GM19025 (cell line): ENCODE results near the gene ANKRD29.

Experiments used
- ATAC-seq: cut with Tn5 transposase; IDR thresholded peaks from one replicate; pipeline ENCODE4 v1.9.1; 2021; ENCODE audit warnings: mild to moderate bottlenecking, low read depth, moderate library complexity; ENCODE audit not compliant: unreplicated experiment

Gene ANKRD29

GRCh38 chr18:23684515-23685197 lies 21.9 kb upstream of the ANKRD29 start:
- no peak for ATAC-seq

GRCh38 chr18:23683671-23684070 lies 21.0 kb upstream of the ANKRD29 start:
- ATAC-seq, result no peak

GRCh38 chr18:23683155-23683554 lies 20.4 kb upstream of the ANKRD29 start:
- ATAC-seq, result no peak

GRCh38 chr18:23682472-23682871 lies 19.8 kb upstream of the ANKRD29 start:
- ATAC-seq, result no peak

GRCh38 chr18:23682045-23682444 lies 19.3 kb upstream of the ANKRD29 start:
- no peak for ATAC-seq

- ATAC-seq, result no peak
Observed at GRCh38 chr18:23675896-23676295, 13.2 kb upstream of the ANKRD29 start.

- ATAC-seq, result no peak
Observed at GRCh38 chr18:23675236-23675635, 12.5 kb upstream of the ANKRD29 start.

- ATAC-seq, result no peak
Observed at GRCh38 chr18:23673725-23674124, 11.0 kb upstream of the ANKRD29 start.

GRCh38 chr18:23671564-23671963 lies 8.9 kb upstream of the ANKRD29 start:
- no peak for ATAC-seq

GRCh38 chr18:23669804-23670405 lies 7.2 kb upstream of the ANKRD29 start:
- ATAC-seq, result no peak

- ATAC-seq, result no peak
Observed at GRCh38 chr18:23669202-23669766, 6.6 kb upstream of the ANKRD29 start.

GRCh38 chr18:23668731-23669130 lies 6.0 kb upstream of the ANKRD29 start:
- ATAC-seq, result no peak

GRCh38 chr18:23667114-23667513 lies 4.4 kb upstream of the ANKRD29 start:
- no peak for ATAC-seq

- ATAC-seq, result no peak
Observed at GRCh38 chr18:23664674-23665073, 2.0 kb upstream of the ANKRD29 start.

GRCh38 chr18:23661735-23662308 lies 889 bp downstream of the ANKRD29 start:
- no peak for ATAC-seq

- ATAC-seq, result no peak
Observed at GRCh38 chr18:23658285-23658684, 4.4 kb downstream of the ANKRD29 start.

GRCh38 chr18:23652232-23652631 lies 10.5 kb downstream of the ANKRD29 start:
- no peak for ATAC-seq

GRCh38 chr18:23650968-23651927 lies 11.5 kb downstream of the ANKRD29 start:
- ATAC-seq, result no peak

- ATAC-seq, result no peak
Observed at GRCh38 chr18:23648940-23649607, 13.6 kb downstream of the ANKRD29 start.

GRCh38 chr18:23648456-23648855 lies 14.3 kb downstream of the ANKRD29 start:
- ATAC-seq, result no peak
